OCI-LY3 (cell line): Measurements from ENCODE around the gene PIK3C2B.

ENCODE experiments used
- H2AFZ ChIP-seq: fragments of 200-600, 300-600 bp; shearing (Covaris generic); 2 replicates; pipeline ENCODE4 v1.6.0; 2014; ENCODE audit warnings: antibody characterized with exemption, low read depth, low read length
- H3K27ac ChIP-seq: fragments of 200-600, 300-600 bp; sonication (generic); 2 replicates; pipeline ENCODE4 v1.5.1; 2014; ENCODE audit warnings: mild to moderate bottlenecking, low read length, moderate library complexity, mixed read lengths
- H3K27me3 ChIP-seq: fragments of 200-600, 300-600 bp; sonication (generic); 2 replicates; pipeline ENCODE4 v1.6.1; 2014; ENCODE audit warnings: low read depth, low read length, mixed read lengths
- H3K36me3 ChIP-seq: fragments of 200-600, 300-600 bp; sonication (generic); replicated peaks from 2 replicates; pipeline ENCODE3; 2014; ENCODE audit warnings: low read depth, low read length, mixed read lengths
- H3K4me1 ChIP-seq: fragments of 300-600, 200-600 bp; sonication (generic); 2 replicates; pipeline ENCODE4 v1.6.1; 2014; ENCODE audit warnings: low read length, mixed read lengths
- H3K4me2 ChIP-seq: fragments of 200-600, 300-600 bp; sonication (generic); 2 replicates; pipeline ENCODE4 v1.6.1; 2014; ENCODE audit warnings: low read length, mixed read lengths
- H3K4me3 ChIP-seq: fragments of 300-600, 200-600 bp; sonication (generic); 2 replicates; pipeline ENCODE4 v1.5.1; 2014; ENCODE audit warnings: antibody characterized with exemption, mild to moderate bottlenecking, low read length, moderate library complexity
- H3K79me2 ChIP-seq: fragments of 300-600, 200-600 bp; shearing (Covaris generic); 2 replicates; pipeline ENCODE4 v1.6.1; 2014; ENCODE audit warnings: mild to moderate bottlenecking, low read length, mixed read lengths
- H3K9ac ChIP-seq: fragments of 300-600, 200-600 bp; shearing (Covaris generic); 2 replicates; pipeline ENCODE4 v1.6.0; 2014; ENCODE audit warnings: mild to moderate bottlenecking, low read length, moderate library complexity
- H3K9me3 ChIP-seq: fragments of 200-600, 300-600 bp; shearing (Covaris generic); 2 replicates; pipeline ENCODE4 v1.6.1; 2014; ENCODE audit warnings: low read length, mixed read lengths; ENCODE audit not compliant: insufficient read depth
- H4K20me1 ChIP-seq: fragments of 200-600, 300-600 bp; sonication (generic); 2 replicates; pipeline ENCODE4 v1.6.1; 2016; ENCODE audit warnings: low read length, mixed read lengths; ENCODE audit not compliant: insufficient read depth
- EZH2phosphoT487 ChIP-seq: fragments of 200-600 bp; shearing (Covaris generic); IDR thresholded peaks from 2 replicates; pipeline ENCODE4 v1.6.1; 2018; ENCODE audit warnings: antibody characterized with exemption, mixed run types, low read depth
- TF ChIP-seq, protein P1 (sequence below): fragments of 200-600, 300-600 bp; sonication (generic); IDR thresholded peaks from 2 replicates; pipeline ENCODE4 v1.5.1; 2014; ENCODE audit warnings: antibody characterized with exemption, low read length, low read depth

Gene PIK3C2B

GRCh38 chr1:204478172-204478899, 16.3 kb downstream of the PIK3C2B start:
- TF ChIP-seq EZH2phosphoT487 = no peak
- TF ChIP-seq, protein P1, sequence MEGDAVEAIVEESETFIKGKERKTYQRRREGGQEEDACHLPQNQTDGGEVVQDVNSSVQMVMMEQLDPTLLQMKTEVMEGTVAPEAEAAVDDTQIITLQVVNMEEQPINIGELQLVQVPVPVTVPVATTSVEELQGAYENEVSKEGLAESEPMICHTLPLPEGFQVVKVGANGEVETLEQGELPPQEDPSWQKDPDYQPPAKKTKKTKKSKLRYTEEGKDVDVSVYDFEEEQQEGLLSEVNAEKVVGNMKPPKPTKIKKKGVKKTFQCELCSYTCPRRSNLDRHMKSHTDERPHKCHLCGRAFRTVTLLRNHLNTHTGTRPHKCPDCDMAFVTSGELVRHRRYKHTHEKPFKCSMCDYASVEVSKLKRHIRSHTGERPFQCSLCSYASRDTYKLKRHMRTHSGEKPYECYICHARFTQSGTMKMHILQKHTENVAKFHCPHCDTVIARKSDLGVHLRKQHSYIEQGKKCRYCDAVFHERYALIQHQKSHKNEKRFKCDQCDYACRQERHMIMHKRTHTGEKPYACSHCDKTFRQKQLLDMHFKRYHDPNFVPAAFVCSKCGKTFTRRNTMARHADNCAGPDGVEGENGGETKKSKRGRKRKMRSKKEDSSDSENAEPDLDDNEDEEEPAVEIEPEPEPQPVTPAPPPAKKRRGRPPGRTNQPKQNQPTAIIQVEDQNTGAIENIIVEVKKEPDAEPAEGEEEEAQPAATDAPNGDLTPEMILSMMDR = no peak
- no peaks in the 10 kb centered on the region for H3K9me3 ChIP-seq
- no peak overlapping the region for H3K9ac ChIP-seq
- H3K79me2 ChIP-seq = peaks cover 4% of the 10 kb centered on the region
- H2AFZ ChIP-seq = no peak overlapping the region
- peaks cover 19% of the 10 kb centered on the region for H3K4me1 ChIP-seq
- H3K27ac ChIP-seq = no peak overlapping the region
- peaks cover 21% of the 10 kb centered on the region; the same call in 1 of the 2 replicates for H4K20me1 ChIP-seq
- H3K36me3 ChIP-seq = peaks cover 5% of the 10 kb centered on the region
- no peak overlapping the region for H3K4me3 ChIP-seq
- H3K27me3 ChIP-seq = no peaks in the 10 kb centered on the region
- no peak overlapping the region for H3K4me2 ChIP-seq

DNA sequence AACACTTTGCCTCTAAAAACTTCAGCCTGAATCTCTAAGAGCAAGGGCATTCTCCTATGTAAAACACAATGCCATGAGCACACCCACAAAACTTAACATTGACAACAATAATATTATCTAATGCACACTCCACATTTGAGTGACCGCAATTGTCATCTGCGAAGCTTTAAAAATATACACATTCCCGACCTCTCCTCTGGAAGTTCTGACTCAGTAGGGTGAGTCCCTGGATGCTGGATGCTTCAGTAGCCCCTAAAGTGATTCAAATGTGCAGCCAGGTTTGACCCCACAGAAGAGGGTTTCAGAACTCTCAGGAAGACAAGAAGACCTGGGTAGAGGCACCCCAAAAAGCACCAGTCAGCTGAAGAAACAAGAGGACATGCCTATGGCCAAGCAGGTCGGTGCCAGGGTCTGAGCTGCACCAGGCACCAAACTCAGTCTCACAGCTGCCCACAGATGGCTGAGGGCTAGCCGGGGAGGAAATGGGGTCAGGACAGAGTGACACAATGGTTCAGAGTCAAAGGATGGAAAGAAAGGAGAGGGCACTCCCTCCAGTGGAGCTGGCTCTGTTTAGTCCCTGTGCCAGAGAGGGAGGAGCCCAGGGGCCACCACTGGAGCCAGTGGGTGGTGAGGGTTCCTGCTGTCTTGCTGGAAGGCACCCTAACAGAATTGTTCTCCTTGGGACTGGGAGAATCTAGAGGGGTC, 17.4 kb downstream of the PIK3C2B start:
- no peak for TF ChIP-seq EZH2phosphoT487
- TF ChIP-seq, protein P1 = no peak
- H4K20me1 ChIP-seq = peaks cover 24% of the 10 kb centered on the region

DNA sequence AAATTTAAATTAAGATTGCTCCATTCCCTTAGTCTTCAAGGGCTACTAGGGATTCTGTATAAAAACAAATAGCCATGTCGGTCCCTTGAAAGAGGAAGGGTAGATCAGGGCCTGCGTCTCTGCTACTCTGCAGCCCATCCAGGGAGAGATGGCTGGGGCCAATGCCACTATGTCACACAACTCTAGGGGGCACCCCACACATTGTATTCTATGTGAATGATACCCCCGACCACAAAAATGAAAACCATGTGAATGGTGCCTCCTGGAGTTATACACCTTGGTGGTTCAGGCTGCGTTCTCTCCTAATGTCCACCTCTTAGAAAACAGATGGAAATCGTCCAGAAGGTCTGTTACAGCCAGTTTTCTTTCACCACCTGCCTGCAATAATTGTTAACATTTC, 18.0 kb downstream of the PIK3C2B start:
- H3K4me1 ChIP-seq = peaks cover 12% of the 10 kb centered on the region
- peaks cover 24% of the 10 kb centered on the region for H4K20me1 ChIP-seq
- no peaks in the 10 kb centered on the region for H3K9me3 ChIP-seq
- H3K4me3 ChIP-seq = no peak overlapping the region
- no peak for TF ChIP-seq EZH2phosphoT487
- TF ChIP-seq, protein P1 = peak; percentile 25
- no peak overlapping the region for H2AFZ ChIP-seq
- H3K36me3 ChIP-seq = peaks cover 5% of the 10 kb centered on the region
- no peak overlapping the region for H3K27ac ChIP-seq
- H3K79me2 ChIP-seq = peaks cover 4% of the 10 kb centered on the region
- no peaks in the 10 kb centered on the region for H3K27me3 ChIP-seq
- H3K4me2 ChIP-seq = no peak overlapping the region
- H3K9ac ChIP-seq = no peak overlapping the region

More for the DNA sequence above, 17.4 kb downstream of the PIK3C2B start:
- no peak overlapping the region for H2AFZ ChIP-seq
- H3K9ac ChIP-seq = no peak overlapping the region
- peaks cover 5% of the 10 kb centered on the region for H3K36me3 ChIP-seq
- H3K79me2 ChIP-seq = peaks cover 4% of the 10 kb centered on the region
- no peak overlapping the region for H3K4me2 ChIP-seq
- no peak overlapping the region for H3K4me3 ChIP-seq
- H3K9me3 ChIP-seq = no peaks in the 10 kb centered on the region
- no peaks in the 10 kb centered on the region for H3K27me3 ChIP-seq
- H3K27ac ChIP-seq = no peak overlapping the region
- H3K4me1 ChIP-seq = peaks cover 18% of the 10 kb centered on the region

- Histone ChIP-seq H3K9me3 (no peaks in the 10 kb centered on the region), H3K27me3 (no peaks in the 10 kb centered on the region), H3K4me2 (no peak overlapping the region), H3K36me3 (peaks cover 5% of the 10 kb centered on the region), H3K4me3 (no peak overlapping the region), H3K27ac (no peak overlapping the region), H3K4me1 (peaks cover 5% of the 10 kb centered on the region), H4K20me1 (peaks cover 24% of the 10 kb centered on the region), H2AFZ (no peak overlapping the region), H3K79me2 (peaks cover 2% of the 10 kb centered on the region), H3K9ac (no peak overlapping the region)
- TF ChIP-seq, protein P1 = no peak
- no peak for TF ChIP-seq EZH2phosphoT487
Observed at GRCh38 chr1:204475656-204476432, 18.8 kb downstream of the PIK3C2B start.
